ENCODE measurements around the gene GOLM1. TPM values are rescaled to one million over a fixed set of nuclear protein-coding genes. Genes with fewer than 3 reads are reported as not detected.

Gene GOLM1
- total RNA-seq, 1 experiment from 2014 or later, result 33.9 TPM

DNA sequence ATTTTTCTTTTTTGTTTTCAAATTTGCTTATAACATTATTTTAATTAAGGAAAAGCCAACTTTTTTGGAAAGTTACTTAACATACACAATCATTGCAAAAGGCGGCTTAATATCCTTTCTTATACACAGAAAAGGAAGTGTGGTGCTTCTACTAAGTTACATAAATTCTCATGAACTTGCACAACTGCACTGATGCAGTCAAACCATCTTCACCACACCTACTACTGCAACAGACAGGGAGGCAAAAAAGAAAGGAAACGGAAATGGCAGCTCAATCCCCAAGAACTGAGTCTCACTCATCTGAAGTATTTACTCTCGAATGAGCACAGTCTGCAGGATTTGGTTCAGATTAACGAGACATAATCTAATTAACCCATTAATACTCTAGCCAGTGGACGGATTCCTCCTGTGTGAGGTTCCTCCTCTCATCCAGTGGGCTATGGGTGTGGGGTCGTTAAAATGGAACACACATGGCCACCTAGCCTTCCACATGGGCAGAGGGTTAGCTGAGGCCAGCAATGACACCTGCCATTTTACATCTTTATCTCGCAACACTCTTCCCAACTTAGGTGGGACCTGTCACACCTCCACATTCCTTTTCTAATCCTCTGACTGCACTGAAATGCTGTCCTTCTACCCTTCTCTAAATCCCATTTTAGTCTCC lies 30.0 kb downstream of the GOLM1 start:
- ChIA-PET CTCF (no interaction called here), POLR2A (interaction anchor here (0.6 to 0.9 kb wide), 2 partner anchors 49 to 122 kb away, joined by 3 read pairs; no protein-coding TSS in a partner anchor)
- no peaks in the 10 kb centered on the region for H3K9me3 Mint-ChIP-seq (ENCODE audit: unreplicated experiment)
- H3K36me3 Mint-ChIP-seq (ENCODE audit: insufficient read depth, unreplicated experiment), result peaks cover 18% of the 10 kb centered on the region
- no peaks in the 10 kb centered on the region for H3K4me1 Mint-ChIP-seq (ENCODE audit: insufficient read depth, unreplicated experiment)
- H3K27ac Mint-ChIP-seq (ENCODE audit: low read depth, unreplicated experiment), result no peak overlapping the region
- no peaks in the 10 kb centered on the region for H3K27me3 Mint-ChIP-seq (ENCODE audit: insufficient read depth, unreplicated experiment)
- no TSS peak for BruUV-seq (replicated peaks)
- intact Hi-C loops (cut with micrococcal nuclease), result no loop called here
- H3K4me3 Mint-ChIP-seq (ENCODE audit: unreplicated experiment), result no peak overlapping the region
- TF ChIP-seq, protein P1, sequence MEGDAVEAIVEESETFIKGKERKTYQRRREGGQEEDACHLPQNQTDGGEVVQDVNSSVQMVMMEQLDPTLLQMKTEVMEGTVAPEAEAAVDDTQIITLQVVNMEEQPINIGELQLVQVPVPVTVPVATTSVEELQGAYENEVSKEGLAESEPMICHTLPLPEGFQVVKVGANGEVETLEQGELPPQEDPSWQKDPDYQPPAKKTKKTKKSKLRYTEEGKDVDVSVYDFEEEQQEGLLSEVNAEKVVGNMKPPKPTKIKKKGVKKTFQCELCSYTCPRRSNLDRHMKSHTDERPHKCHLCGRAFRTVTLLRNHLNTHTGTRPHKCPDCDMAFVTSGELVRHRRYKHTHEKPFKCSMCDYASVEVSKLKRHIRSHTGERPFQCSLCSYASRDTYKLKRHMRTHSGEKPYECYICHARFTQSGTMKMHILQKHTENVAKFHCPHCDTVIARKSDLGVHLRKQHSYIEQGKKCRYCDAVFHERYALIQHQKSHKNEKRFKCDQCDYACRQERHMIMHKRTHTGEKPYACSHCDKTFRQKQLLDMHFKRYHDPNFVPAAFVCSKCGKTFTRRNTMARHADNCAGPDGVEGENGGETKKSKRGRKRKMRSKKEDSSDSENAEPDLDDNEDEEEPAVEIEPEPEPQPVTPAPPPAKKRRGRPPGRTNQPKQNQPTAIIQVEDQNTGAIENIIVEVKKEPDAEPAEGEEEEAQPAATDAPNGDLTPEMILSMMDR (IDR thresholded peaks at IDR 0.05; ENCODE audit: unreplicated experiment), result no peak
- no peak for DNase-seq (ENCODE audit: unreplicated experiment)

DNA sequence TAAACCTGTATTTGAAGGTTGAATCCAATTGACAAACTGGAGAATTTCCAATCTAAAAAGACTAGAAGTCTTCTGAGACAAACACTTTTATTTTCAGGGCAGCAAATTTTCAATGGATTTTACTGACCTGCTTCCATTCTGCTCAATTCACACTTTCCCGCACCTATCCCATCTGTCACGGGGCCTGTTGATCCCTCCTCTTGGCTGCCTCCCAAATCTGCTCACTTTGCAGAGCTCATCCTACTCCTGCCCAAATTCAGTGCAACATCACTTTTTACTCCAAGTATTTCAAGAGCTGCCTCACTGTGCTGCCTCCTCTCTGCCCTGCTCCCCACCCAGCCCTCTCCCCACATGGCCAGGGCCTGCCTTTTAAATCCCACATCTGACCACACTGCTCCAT lies 35.1 kb downstream of the GOLM1 start:
- H3K4me3 Mint-ChIP-seq (ENCODE audit: unreplicated experiment), result no peak overlapping the region
- H3K4me1 Mint-ChIP-seq (ENCODE audit: insufficient read depth, unreplicated experiment), result no peaks in the 10 kb centered on the region
- H3K9me3 Mint-ChIP-seq (ENCODE audit: unreplicated experiment), result no peaks in the 10 kb centered on the region
- BruUV-seq (replicated peaks), result no TSS peak
- DNase-seq (ENCODE audit: unreplicated experiment), result no peak
- no peak overlapping the region for H3K27ac Mint-ChIP-seq (ENCODE audit: low read depth, unreplicated experiment)
- ChIA-PET CTCF (no interaction called here), POLR2A (no interaction called here)
- peaks cover 5% of the 10 kb centered on the region for H3K36me3 Mint-ChIP-seq (ENCODE audit: insufficient read depth, unreplicated experiment)
- H3K27me3 Mint-ChIP-seq (ENCODE audit: insufficient read depth, unreplicated experiment), result no peaks in the 10 kb centered on the region
- TF ChIP-seq, protein P1 (IDR thresholded peaks at IDR 0.05; ENCODE audit: unreplicated experiment), result no peak
- intact Hi-C loops (cut with micrococcal nuclease), result no loop called here

DNA sequence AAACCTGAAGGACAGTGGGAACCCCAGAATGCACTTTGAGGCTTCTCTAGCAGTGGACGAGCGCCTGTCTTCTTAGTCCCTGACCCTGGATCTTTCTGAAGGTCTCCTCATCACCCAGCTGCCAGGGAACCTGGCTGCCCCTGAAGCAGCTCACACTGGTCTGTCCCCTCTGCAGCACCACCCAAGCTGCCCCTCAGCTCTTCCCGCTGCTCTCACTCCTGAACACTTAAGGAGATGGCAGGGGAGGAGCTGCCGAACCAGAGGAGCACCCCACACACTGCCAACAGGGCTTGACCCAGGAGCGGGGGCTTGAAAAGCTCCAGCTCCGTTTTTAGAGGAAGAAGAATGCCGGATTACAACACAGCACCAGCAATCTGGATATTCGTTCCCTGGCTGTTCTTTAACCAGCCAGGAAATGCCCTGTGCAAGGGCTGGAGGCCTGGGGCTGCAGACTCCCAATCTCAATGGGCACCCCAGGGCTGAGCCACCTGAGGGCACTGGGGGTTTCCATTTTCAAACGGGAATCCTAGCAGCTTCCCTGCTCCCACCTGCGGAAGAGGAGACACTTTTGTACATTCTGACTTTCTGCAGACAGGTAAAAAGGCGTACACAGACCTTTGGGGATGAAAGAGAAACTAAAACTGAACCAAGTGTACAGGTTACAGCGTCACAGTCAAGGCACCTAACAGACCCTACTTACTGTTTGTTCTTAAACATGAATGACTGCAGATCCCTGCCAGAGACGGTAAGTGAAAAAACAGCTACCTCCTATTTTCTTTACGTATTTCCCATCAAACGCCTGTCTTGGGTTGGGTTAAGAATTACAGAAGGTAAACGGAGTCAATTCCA lies 36.3 kb downstream of the GOLM1 start:
- ChIA-PET POLR2A (no interaction called here), CTCF (interaction anchor here (0.5 kb wide), 1 partner anchor 176 kb away, joined by 3 read pairs; no protein-coding TSS in a partner anchor)
- Mint-ChIP-seq H3K9me3 (ENCODE audit: unreplicated experiment) (no peaks in the 10 kb centered on the region), H3K27me3 (ENCODE audit: insufficient read depth, unreplicated experiment) (no peaks in the 10 kb centered on the region), H3K4me1 (ENCODE audit: insufficient read depth, unreplicated experiment) (no peaks in the 10 kb centered on the region), H3K27ac (ENCODE audit: low read depth, unreplicated experiment) (no peak overlapping the region), H3K36me3 (ENCODE audit: insufficient read depth, unreplicated experiment) (peaks cover 5% of the 10 kb centered on the region), H3K4me3 (ENCODE audit: unreplicated experiment) (no peak overlapping the region)
- no peak for DNase-seq (ENCODE audit: unreplicated experiment)
- no TSS peak for BruUV-seq (replicated peaks)
- intact Hi-C loops (cut with micrococcal nuclease), result no loop called here
- TF ChIP-seq, protein P1 (IDR thresholded peaks at IDR 0.05; ENCODE audit: unreplicated experiment), result no peak

DNA sequence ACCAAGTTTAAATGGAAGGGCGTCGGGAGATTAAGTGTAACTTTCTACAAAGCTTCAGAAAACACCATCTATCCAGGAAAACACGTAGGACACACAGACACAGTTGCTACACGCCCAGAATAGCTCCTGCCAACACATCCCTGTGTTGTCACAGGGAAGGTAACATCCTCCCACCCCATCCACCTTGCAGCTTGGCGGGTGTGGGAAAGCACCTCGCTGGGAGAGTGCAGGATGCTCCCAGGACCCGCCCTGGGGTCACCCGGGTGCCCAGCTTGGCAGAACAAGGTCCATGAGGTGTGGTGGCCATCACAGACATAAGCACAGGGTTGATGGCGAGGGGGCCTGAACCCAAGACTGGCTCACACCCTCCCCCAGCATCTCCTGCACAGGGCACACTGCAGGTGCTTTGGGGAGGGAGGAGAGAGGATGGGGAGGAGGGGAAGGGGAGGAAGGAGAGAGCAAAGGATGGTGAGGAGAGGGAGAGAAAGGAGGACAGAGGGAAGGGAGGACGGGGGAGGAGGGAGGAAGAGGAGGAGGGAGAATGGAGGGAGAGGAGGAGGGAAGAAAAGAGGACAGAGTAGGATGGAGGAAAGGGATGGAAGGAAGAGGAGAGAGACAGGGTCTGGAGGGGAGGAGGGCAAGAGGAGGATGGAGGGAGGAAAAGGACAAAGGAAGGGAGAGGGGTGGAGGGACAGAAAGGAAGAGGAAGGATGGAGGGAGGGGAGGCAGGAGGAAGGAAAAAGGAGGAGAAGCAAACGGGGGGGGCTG lies 37.2 kb downstream of the GOLM1 start:
- CTCF ChIA-PET, result interaction anchor here (0.5 kb wide), 1 partner anchor 177 kb away, joined by 3 read pairs; no protein-coding TSS in a partner anchor
- no peaks in the 10 kb centered on the region for H3K9me3 Mint-ChIP-seq (ENCODE audit: unreplicated experiment)
- intact Hi-C loops (cut with micrococcal nuclease), result no loop called here

More for the DNA sequence above, 37.2 kb downstream of the GOLM1 start:
- POLR2A ChIA-PET, result no interaction called here
- no peaks in the 10 kb centered on the region for H3K4me1 Mint-ChIP-seq (ENCODE audit: insufficient read depth, unreplicated experiment)
- TF ChIP-seq, protein P1 (IDR thresholded peaks at IDR 0.05; ENCODE audit: unreplicated experiment), result no peak
- no peak overlapping the region for H3K4me3 Mint-ChIP-seq (ENCODE audit: unreplicated experiment)
- peaks cover 5% of the 10 kb centered on the region for H3K36me3 Mint-ChIP-seq (ENCODE audit: insufficient read depth, unreplicated experiment)
- no peak for DNase-seq (ENCODE audit: unreplicated experiment)
- no TSS peak for BruUV-seq (replicated peaks)
- H3K27ac Mint-ChIP-seq (ENCODE audit: low read depth, unreplicated experiment), result no peak overlapping the region
- H3K27me3 Mint-ChIP-seq (ENCODE audit: insufficient read depth, unreplicated experiment), result no peaks in the 10 kb centered on the region
